GM21526 (cell line): Measurements from ENCODE around the gene RPS15A.
"Not testable (repeated sequence)": the region's sequence is repeated elsewhere in the genome, so short reads cannot be mapped to it uniquely, and the experiment has no call there.

ENCODE experiments used
- ATAC-seq: cut with Tn5 transposase; IDR thresholded peaks from one replicate; pipeline ENCODE4 v1.9.1; 2021; ENCODE audit warnings: moderate library complexity; ENCODE audit not compliant: unreplicated experiment, low FRiP score

Gene RPS15A

GRCh38 chr16:18759598-18760520, 30.3 kb downstream of the RPS15A start:
- ATAC-seq = peak; percentile 54

GRCh38 chr16:18757960-18758660, 32.0 kb downstream of the RPS15A start:
- not testable (repeated sequence) for ATAC-seq

- ATAC-seq = not testable (repeated sequence)
Observed at GRCh38 chr16:18756639-18757038, 33.5 kb downstream of the RPS15A start.

- ATAC-seq = not testable (repeated sequence)
Observed at GRCh38 chr16:18742870-18743269, 47.3 kb downstream of the RPS15A start.

- not testable (repeated sequence) for ATAC-seq
Observed at GRCh38 chr16:18740027-18740426, 50.1 kb downstream of the RPS15A start.

- not testable (repeated sequence) for ATAC-seq
Observed at GRCh38 chr16:18738768-18739167, 51.4 kb downstream of the RPS15A start.

GRCh38 chr16:18734279-18734678, 55.9 kb downstream of the RPS15A start:
- not testable (repeated sequence) for ATAC-seq
